HepG2 (cell line): ENCODE measurements around the gene SRSF3. TPM values are rescaled to one million over a fixed set of nuclear protein-coding genes. Genes with fewer than 3 reads are reported as not detected.
A peak's percentile ranks its signal among the peaks of the same experiment; 100 is the strongest.

Experiments
- BCL6 ChIP-seq: IDR thresholded peaks from 2 replicates; pipeline ENCODE4 v1.6.1; 2016; ENCODE audit warnings: missing genetic modification reagents, missing compliant biosample characterization
- CHD4 ChIP-seq: fragments of 200-600 bp; sonication (generic); IDR thresholded peaks from 2 replicates; pipeline ENCODE4 v1.7.0; 2017; ENCODE audit warnings: mild to moderate bottlenecking, low read length, borderline replicate concordance
- EZH2 ChIP-seq: conservative IDR thresholded peaks from 2 replicates; pipeline ENCODE4 v1.6.1; 2012; ENCODE audit warnings: mild to moderate bottlenecking, low read depth, low read length, moderate library complexity
- GABPA ChIP-seq, 2 experiments: IDR thresholded peaks; 2 replicates each; pipeline ENCODE4 v1.6.1; 2011 to 2016; ENCODE audit warnings: low read depth in 2 of 2, low read length in 1 of 2, missing biosample characterization in 1 of 2, missing genetic modification characterization in 1 of 2
- GATA4 ChIP-seq: sonication (generic); IDR thresholded peaks from 2 replicates; pipeline ENCODE4 v1.6.1; 2016; ENCODE audit warnings: antibody characterized with exemption, low read depth, borderline replicate concordance
- IRF2 ChIP-seq: IDR thresholded peaks from 2 replicates; pipeline ENCODE4 v1.6.1; 2018; ENCODE audit warnings: missing genetic modification reagents, missing compliant biosample characterization
- KDM1A ChIP-seq: IDR thresholded peaks from 2 replicates; pipeline ENCODE4 v1.6.1; 2016; ENCODE audit warnings: missing compliant biosample characterization
- KLF16 ChIP-seq, 2 experiments: sonication (generic) in 1 of 2; formaldehyde crosslinking in 1 of 2; IDR thresholded peaks; 2 replicates each; pipeline versions ENCODE4 v1.6.1 to v1.8.0; 2016 to 2023; ENCODE audit warnings: missing genetic modification reagents in 2 of 2, missing compliant biosample characterization in 1 of 2
- MIER3 ChIP-seq: IDR thresholded peaks from 2 replicates; pipeline ENCODE4 v1.6.1; 2016; ENCODE audit warnings: missing compliant biosample characterization, borderline replicate concordance
- MTA3 ChIP-seq: sonication (generic); formaldehyde crosslinking; IDR thresholded peaks from 2 replicates; pipeline ENCODE4 v1.4.0; 2020; ENCODE audit warnings: missing genetic modification reagents
- MTF1 ChIP-seq: sonication (generic); formaldehyde crosslinking; IDR thresholded peaks from 2 replicates; pipeline ENCODE4 v1.5.0; 2020; ENCODE audit warnings: missing genetic modification reagents
- PHF5A ChIP-seq: IDR thresholded peaks from one replicate; pipeline ENCODE4 v1.6.1; 2018; ENCODE audit warnings: low read depth, missing genetic modification reagents; ENCODE audit not compliant: unreplicated experiment
- SP4 ChIP-seq: sonication (generic); formaldehyde crosslinking; IDR thresholded peaks from 2 replicates; pipeline ENCODE4 v1.8.1; 2023; ENCODE audit warnings: mild to moderate bottlenecking, missing genetic modification reagents
- SP5 ChIP-seq: IDR thresholded peaks from 2 replicates; pipeline ENCODE4 v1.6.1; 2016; ENCODE audit warnings: low read depth, borderline replicate concordance
- TAF1 ChIP-seq: sonication (generic); formaldehyde crosslinking; IDR thresholded peaks from 2 replicates; pipeline ENCODE4 v1.4.0; 2020; ENCODE audit warnings: missing genetic modification reagents
- TARDBP ChIP-seq: sonication (generic); formaldehyde crosslinking; IDR thresholded peaks from 2 replicates; pipeline ENCODE4 v1.8.0; 2022; ENCODE audit warnings: mild to moderate bottlenecking, missing genetic modification reagents
- THAP7 ChIP-seq: sonication (generic); formaldehyde crosslinking; IDR thresholded peaks from 2 replicates; pipeline ENCODE4 v1.8.1; 2023; ENCODE audit warnings: mild to moderate bottlenecking, missing genetic modification reagents
- YY1 ChIP-seq: IDR thresholded peaks from 2 replicates; pipeline ENCODE4 v1.6.1; 2011; ENCODE audit warnings: low read length, low read depth, moderate library complexity, mild to moderate bottlenecking; ENCODE audit not compliant: insufficient read depth, insufficient replicate concordance
- ZC3H4 ChIP-seq: sonication (generic); formaldehyde crosslinking; IDR thresholded peaks from 2 replicates; pipeline ENCODE4 v1.4.0; 2020; ENCODE audit warnings: missing genetic modification reagents, borderline replicate concordance
- ZMYM3 ChIP-seq: sonication (generic); formaldehyde crosslinking; IDR thresholded peaks from 2 replicates; pipeline ENCODE4 v1.5.1; 2020; ENCODE audit warnings: mild to moderate bottlenecking, missing genetic modification reagents
- ZNF124 ChIP-seq: sonication (generic); formaldehyde crosslinking; IDR thresholded peaks from 2 replicates; pipeline ENCODE4 v1.4.0; 2020; ENCODE audit warnings: missing genetic modification reagents
- ZNF235 ChIP-seq: sonication (generic); formaldehyde crosslinking; IDR thresholded peaks from 2 replicates; pipeline ENCODE4 v1.8.1; 2023; ENCODE audit warnings: mild to moderate bottlenecking, missing genetic modification reagents, borderline replicate concordance
- ZNF274 ChIP-seq: sonication (generic); formaldehyde crosslinking; IDR thresholded peaks from 2 replicates; pipeline ENCODE4 v1.5.1; 2020; ENCODE audit warnings: mild to moderate bottlenecking, missing genetic modification reagents
- ZNF724P ChIP-seq: sonication (generic); formaldehyde crosslinking; IDR thresholded peaks from 2 replicates; pipeline ENCODE4 v1.8.0; 2022; ENCODE audit warnings: missing genetic modification reagents, borderline replicate concordance
- polyA plus RNA-seq, 8 experiments: library from polyadenylated mRNA; depleted of rRNA in 3 of 8; stranded (reverse) in 7 of 8; unstranded in 1 of 8; fragments of >200 nt; fragmentation: Illumina TruSeq in 4 of 8; extraction: Trizol in 4 of 8; gene quantifications; 2 replicates each; pipeline versions ENCODE4 v1.2.1 to v1.2.3, GENCODE V29; 2011 to 2016; ENCODE audit warnings: low read depth in 4 of 8, missing spikeins in 1 of 8, mixed read lengths in 1 of 8; ENCODE audit not compliant: insufficient read depth in 1 of 8
- total RNA-seq, 5 experiments: library from RNA; depleted of rRNA; stranded (reverse); fragments of >200 nt; fragmentation: Illumina TruSeq; extraction: Trizol; gene quantifications; 2 replicates each; pipeline ENCODE4 v1.2.3, GENCODE V29; 2016; ENCODE audit warnings: low read depth in 1 of 5
- TF ChIP-seq, protein P1 (sequence below): sonication (generic); formaldehyde crosslinking; IDR thresholded peaks from 2 replicates; pipeline ENCODE4 v1.4.0; 2020; ENCODE audit warnings: missing genetic modification reagents
- TF ChIP-seq, protein P2 (sequence below): sonication (generic); formaldehyde crosslinking; IDR thresholded peaks from 2 replicates; pipeline ENCODE4 v1.4.0; 2020; ENCODE audit warnings: missing genetic modification reagents, borderline replicate concordance
- TF ChIP-seq, protein P3 (sequence below): sonication (generic); formaldehyde crosslinking; IDR thresholded peaks from 2 replicates; pipeline ENCODE4 v1.8.0; 2022; ENCODE audit warnings: mild to moderate bottlenecking, missing genetic modification reagents, borderline replicate concordance

The SRSF3 gene
- total and polyA plus RNA-seq, 2 of the 13 experiments (the other 11 are each of a cell fraction or from before 2014, with no cell fraction given) = 206 to 684 TPM

GRCh38 chr6:36607683-36608386 lies 13.7 kb downstream of the SRSF3 start (continued):
- TF ChIP-seq ZNF274 (CRISPR knock-in tag) (no peak), GATA4 (no peak), KLF16 (CRISPR knock-in tag; IDR thresholded peaks at IDR 0.05) (no peak; a peak in 1 of 4 replicates), KDM1A (CRISPR knock-in tag) (peak; percentile 18; the same call in 1 of the 2 replicates), ZMYM3 (CRISPR knock-in tag) (no peak), PHF5A (CRISPR knock-in tag) (no peak), TARDBP (CRISPR knock-in tag) (no peak), SP4 (CRISPR knock-in tag) (no peak), SP5 (CRISPR knock-in tag) (no peak), IRF2 (no peak), EZH2 (no peak), ZNF724P (no peak), MTA3 (CRISPR knock-in tag) (no peak), ZNF124 (no peak), ZNF235 (no peak), MTF1 (CRISPR knock-in tag) (no peak), YY1 (no peak), THAP7 (CRISPR knock-in tag) (no peak), BCL6 (CRISPR knock-in tag) (no peak), ZC3H4 (CRISPR knock-in tag) (no peak), TAF1 (CRISPR knock-in tag) (no peak), GABPA (IDR thresholded peaks at IDR 0.05; ENCODE audit: low read depth, low read length) (no peak), GABPA (CRISPR knock-in tag; IDR thresholded peaks at IDR 0.05; ENCODE audit: low read depth) (no peak), MIER3 (CRISPR knock-in tag) (no peak), CHD4 (no peak)
- TF ChIP-seq, protein P1, sequence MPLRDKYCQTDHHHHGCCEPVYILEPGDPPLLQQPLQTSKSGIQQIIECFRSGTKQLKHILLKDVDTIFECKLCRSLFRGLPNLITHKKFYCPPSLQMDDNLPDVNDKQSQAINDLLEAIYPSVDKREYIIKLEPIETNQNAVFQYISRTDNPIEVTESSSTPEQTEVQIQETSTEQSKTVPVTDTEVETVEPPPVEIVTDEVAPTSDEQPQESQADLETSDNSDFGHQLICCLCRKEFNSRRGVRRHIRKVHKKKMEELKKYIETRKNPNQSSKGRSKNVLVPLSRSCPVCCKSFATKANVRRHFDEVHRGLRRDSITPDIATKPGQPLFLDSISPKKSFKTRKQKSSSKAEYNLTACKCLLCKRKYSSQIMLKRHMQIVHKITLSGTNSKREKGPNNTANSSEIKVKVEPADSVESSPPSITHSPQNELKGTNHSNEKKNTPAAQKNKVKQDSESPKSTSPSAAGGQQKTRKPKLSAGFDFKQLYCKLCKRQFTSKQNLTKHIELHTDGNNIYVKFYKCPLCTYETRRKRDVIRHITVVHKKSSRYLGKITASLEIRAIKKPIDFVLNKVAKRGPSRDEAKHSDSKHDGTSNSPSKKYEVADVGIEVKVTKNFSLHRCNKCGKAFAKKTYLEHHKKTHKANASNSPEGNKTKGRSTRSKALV (CRISPR knock-in tag) = no peak
- TF ChIP-seq, protein P2, sequence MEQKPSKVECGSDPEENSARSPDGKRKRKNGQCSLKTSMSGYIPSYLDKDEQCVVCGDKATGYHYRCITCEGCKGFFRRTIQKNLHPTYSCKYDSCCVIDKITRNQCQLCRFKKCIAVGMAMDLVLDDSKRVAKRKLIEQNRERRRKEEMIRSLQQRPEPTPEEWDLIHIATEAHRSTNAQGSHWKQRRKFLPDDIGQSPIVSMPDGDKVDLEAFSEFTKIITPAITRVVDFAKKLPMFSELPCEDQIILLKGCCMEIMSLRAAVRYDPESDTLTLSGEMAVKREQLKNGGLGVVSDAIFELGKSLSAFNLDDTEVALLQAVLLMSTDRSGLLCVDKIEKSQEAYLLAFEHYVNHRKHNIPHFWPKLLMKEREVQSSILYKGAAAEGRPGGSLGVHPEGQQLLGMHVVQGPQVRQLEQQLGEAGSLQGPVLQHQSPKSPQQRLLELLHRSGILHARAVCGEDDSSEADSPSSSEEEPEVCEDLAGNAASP = no peak
- TF ChIP-seq, protein P3, sequence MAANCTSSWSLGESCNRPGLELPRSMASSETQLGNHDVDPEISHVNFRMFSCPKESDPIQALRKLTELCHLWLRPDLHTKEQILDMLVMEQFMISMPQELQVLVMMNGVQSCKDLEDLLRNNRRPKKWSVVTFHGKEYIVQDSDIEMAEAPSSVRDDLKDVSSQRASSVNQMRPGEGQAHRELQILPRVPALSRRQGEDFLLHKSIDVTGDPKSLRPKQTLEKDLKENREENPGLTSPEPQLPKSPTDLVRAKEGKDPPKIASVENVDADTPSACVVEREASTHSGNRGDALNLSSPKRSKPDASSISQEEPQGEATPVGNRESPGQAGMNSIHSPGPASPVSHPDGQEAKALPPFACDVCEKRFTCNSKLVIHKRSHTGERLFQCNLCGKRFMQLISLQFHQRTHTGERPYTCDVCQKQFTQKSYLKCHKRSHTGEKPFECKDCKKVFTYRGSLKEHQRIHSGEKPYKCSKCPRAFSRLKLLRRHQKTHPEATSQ = 0 out of 2 replicates have a peak, but pooled peaks have one; percentile 33
